Endothelial cell of umbilical vein (primary cell): ENCODE results near the gene PPAN. TPM values are rescaled to one million over a fixed set of nuclear protein-coding genes. Genes with fewer than 3 reads are reported as not detected.

Experiments used
- BruUV-seq: library from RNA; stranded (reverse); fragments of 400-500 nt; replicated peaks from 2 replicates; lab custom pipeline; 2021; lab: Mats Ljungman, UMichigan
- CTCF ChIA-PET: fragments of 300-600, 350-600 bp; sonication (Branson Sonifier 250); formaldehyde crosslinking; loops from one replicate; lab custom pipeline; 2021; ENCODE audit warnings: antibody characterized with exemption, inconsistent platforms; lab: Charles Lee
- POLR2A ChIA-PET: fragments of 300-600, 350-600 bp; sonication (Branson Sonifier 250); formaldehyde crosslinking; loops from one replicate; lab custom pipeline; 2021; ENCODE audit warnings: antibody characterized with exemption, inconsistent platforms; lab: Charles Lee
- DNase-seq: peaks from one replicate; pipeline ENCODE4 v3.0.0-alpha.2; 2011; ENCODE audit warnings: low read depth, low spot score
- FAIRE-seq: peaks from 2 replicates; lab custom pipeline; 2011; peaks lifted over from hg19 to GRCh38; lab: Jason Lieb, UNC
- H2AFZ ChIP-seq: 2 replicates; pipeline ENCODE4 v1.6.0; 2012; ENCODE audit warnings: low read depth, low read length, control low read depth, inconsistent platforms
- H3K27ac ChIP-seq: 2 replicates; pipeline ENCODE4 v1.5.1; 2011; ENCODE audit warnings: low read depth, mild to moderate bottlenecking, control low read depth, low read length, moderate library complexity; ENCODE audit not compliant: insufficient read depth
- H3K27me3 ChIP-seq, 2 experiments: 2 replicates each; pipeline versions ENCODE4 v1.6.0 to v1.6.1; 2011; ENCODE audit warnings: low read length in 2 of 2, mixed read lengths in 1 of 2; ENCODE audit not compliant: control insufficient read depth in 2 of 2, insufficient read depth in 2 of 2
- H3K36me3 ChIP-seq, 2 experiments: 2 replicates in 1 of 2; 3 replicates in 1 of 2; pipeline ENCODE4 v1.5.1; 2011; ENCODE audit warnings: low read length in 2 of 2, mild to moderate bottlenecking in 1 of 2, moderate library complexity in 1 of 2; ENCODE audit not compliant: control insufficient read depth in 2 of 2, insufficient read depth in 2 of 2; ENCODE audit errors: extremely low read depth in 1 of 2
- H3K4me1 ChIP-seq: 3 replicates; pipeline ENCODE4 v1.5.1; 2011; ENCODE audit warnings: mild to moderate bottlenecking, low read length; ENCODE audit not compliant: control insufficient read depth, insufficient read depth; ENCODE audit errors: extremely low read depth
- H3K4me2 ChIP-seq: 2 replicates; pipeline ENCODE4 v1.6.1; 2011; ENCODE audit warnings: low read length, control low read depth, mixed read lengths; ENCODE audit not compliant: insufficient read depth
- H3K4me3 ChIP-seq, 3 experiments: fragments of 200-600 bp in 1 of 3; sonication (generic), shearing (Covaris generic) in 1 of 3; replicated peaks in 1 of 3; 2 replicates each; pipeline ENCODE4 v1.5.1; 2011 to 2016; ENCODE audit warnings: control low read depth in 3 of 3, low read length in 3 of 3, mild to moderate bottlenecking in 2 of 3, inconsistent platforms in 1 of 3, low read depth in 1 of 3, moderate library complexity in 1 of 3; ENCODE audit not compliant: insufficient read depth in 1 of 3
- H3K79me2 ChIP-seq: 2 replicates; pipeline ENCODE4 v1.6.0; 2012; ENCODE audit warnings: low read length, inconsistent platforms; ENCODE audit not compliant: control insufficient read depth, insufficient read depth
- H3K9ac ChIP-seq: replicated peaks from 2 replicates; pipeline ENCODE3; 2011; ENCODE audit warnings: low read length, control low read depth; ENCODE audit not compliant: insufficient read depth; ENCODE audit errors: extremely low read depth
- H3K9me1 ChIP-seq: replicated peaks from 3 replicates; pipeline ENCODE4 v1.6.0; 2011; ENCODE audit warnings: mild to moderate bottlenecking, low read length; ENCODE audit not compliant: control insufficient read depth, insufficient read depth; ENCODE audit errors: extremely low read depth
- H3K9me3 ChIP-seq: replicated peaks from 2 replicates; pipeline ENCODE4 v1.5.1; 2012; ENCODE audit warnings: low read length, inconsistent platforms; ENCODE audit not compliant: control insufficient read depth, insufficient read depth
- H4K20me1 ChIP-seq: replicated peaks from 2 replicates; pipeline ENCODE3; 2011; ENCODE audit warnings: mild to moderate bottlenecking, low read length; ENCODE audit not compliant: control insufficient read depth, insufficient read depth; ENCODE audit errors: extremely low read depth
- EZH2 ChIP-seq: IDR thresholded peaks from 2 replicates; pipeline ENCODE4 v1.6.1; 2012; ENCODE audit warnings: borderline replicate concordance, low read depth, mild to moderate bottlenecking, moderate library complexity, low read length, inconsistent platforms; ENCODE audit not compliant: severe bottlenecking
- FOS ChIP-seq: IDR thresholded peaks from 2 replicates; pipeline ENCODE4 v1.6.1; 2011; ENCODE audit warnings: mild to moderate bottlenecking, low read length, moderate library complexity, borderline replicate concordance; ENCODE audit not compliant: insufficient read depth
- GATA2 ChIP-seq: IDR thresholded peaks from 2 replicates; pipeline ENCODE4 v1.7.0; 2011; ENCODE audit warnings: low read depth, mild to moderate bottlenecking, moderate library complexity, mixed read lengths, low read length; ENCODE audit not compliant: insufficient read length, insufficient read depth
- JUN ChIP-seq: IDR thresholded peaks from 2 replicates; pipeline ENCODE4 v1.6.1; 2011; ENCODE audit warnings: borderline replicate concordance, low read depth; ENCODE audit not compliant: insufficient read length, insufficient read depth
- MYC ChIP-seq: IDR thresholded peaks from one replicate; pipeline ENCODE4 v1.6.1; 2011; ENCODE audit warnings: mild to moderate bottlenecking, low read depth, low read length
- POLR2A ChIP-seq: IDR thresholded peaks from 2 replicates; pipeline ENCODE4 v1.6.1; 2012; ENCODE audit warnings: low read depth, mild to moderate bottlenecking, control low read depth, low read length
- POLR2AphosphoS5 ChIP-seq: IDR thresholded peaks from 2 replicates; pipeline ENCODE4 v1.6.1; 2012; ENCODE audit warnings: low read depth, mild to moderate bottlenecking, control low read depth, low read length, moderate library complexity; ENCODE audit not compliant: insufficient read depth
- dilution Hi-C: fragments of 300-500 bp; cut with MboI; formaldehyde crosslinking; loops from one replicate; pipeline ENCODE4 v1.15.0; 2019; ENCODE audit warnings: low sequenced_read_pairs; ENCODE audit not compliant: extremely low pct_ligation_motif_present
- intact Hi-C: fragments of 100-400 bp; cut with micrococcal nuclease; formaldehyde crosslinking; loops from one replicate; pipeline ENCODE4 v1.10.0; 2022
- polyA plus RNA-seq, 4 experiments: library from polyadenylated mRNA; depleted of rRNA in 3 of 4; stranded (reverse) in 3 of 4; unstranded in 1 of 4; fragments of >200 nt; gene quantifications; 2 replicates each; pipeline versions ENCODE4 v1.2.1 to v1.2.3, GENCODE V29; 2011 to 2012; ENCODE audit warnings: missing spikeins in 1 of 4
- total RNA-seq: library from RNA; stranded (reverse); gene quantifications from 2 replicates; pipeline ENCODE4 v1.2.3, GENCODE V29; 2021
- TF ChIP-seq, protein P1 (sequence below): IDR thresholded peaks from 2 replicates; pipeline ENCODE4 v1.6.1; 2011; ENCODE audit not compliant: insufficient read depth, insufficient read length
- TF ChIP-seq, protein P2 (sequence below), 2 donors: IDR thresholded peaks; 1 replicate in 1 of 2; 2 replicates in 1 of 2; pipeline ENCODE4 v1.5.1; 2011; ENCODE audit warnings: low read length in 2 of 2, mild to moderate bottlenecking in 2 of 2, moderate library complexity in 2 of 2, control low read depth in 1 of 2, inconsistent platforms in 1 of 2, low read depth in 1 of 2; ENCODE audit not compliant: insufficient read depth in 1 of 2; ENCODE audit errors: extremely low read depth in 1 of 2

The PPAN gene
- total and polyA plus RNA-seq, 2 donors (not counting 3 experiments of a cell fraction or from before 2014, with no cell fraction given), result 27.6 to 51.6 TPM

DNA sequence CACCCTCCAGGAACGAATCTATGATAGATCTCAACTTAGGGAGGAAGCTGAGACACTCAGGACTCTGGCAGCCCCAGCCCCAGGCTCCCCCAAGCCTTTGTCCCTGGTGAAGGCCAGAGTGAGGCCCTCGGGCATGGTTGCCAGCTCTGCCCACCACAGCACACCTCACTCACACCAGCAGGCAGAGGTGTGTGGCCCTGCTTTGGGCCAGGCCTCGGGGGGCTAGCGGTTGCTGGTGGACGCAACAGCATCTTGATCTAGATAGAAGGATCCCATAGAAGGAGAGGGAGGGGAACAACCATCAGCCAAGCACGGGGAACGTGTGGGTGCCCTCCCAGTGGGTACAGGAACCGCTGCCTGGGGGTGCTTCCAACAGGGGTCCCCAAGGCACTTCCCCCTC, 51.9 kb downstream of the PPAN start:
- ChIA-PET CTCF (interaction anchor here (1.1 kb wide), 1 partner anchor 92 kb away, joined by 3 read pairs; no protein-coding TSS in a partner anchor), POLR2A (no interaction called here)
- Histone ChIP-seq H3K9ac (no peak overlapping the region), H3K9me1 (no peaks in the 10 kb centered on the region), H3K4me1 (no peaks in the 10 kb centered on the region), H3K4me2 (no peak overlapping the region), H3K9me3 (no peaks in the 10 kb centered on the region), H3K4me3 (no peak overlapping the region), H3K27ac (no peak overlapping the region), H3K79me2 (no peaks in the 10 kb centered on the region), H3K36me3 (peaks cover 23 to 49% of the 10 kb centered on the region in 2 experiments), H2AFZ (no peak overlapping the region), H4K20me1 (no peaks in the 10 kb centered on the region), H3K27me3 (no peaks in the 10 kb centered on the region)
- dilution Hi-C loops (no loop called here), intact Hi-C loops (no loop called here)
- DNase-seq (no peak), FAIRE-seq (no peak)
- TF ChIP-seq, protein P1, sequence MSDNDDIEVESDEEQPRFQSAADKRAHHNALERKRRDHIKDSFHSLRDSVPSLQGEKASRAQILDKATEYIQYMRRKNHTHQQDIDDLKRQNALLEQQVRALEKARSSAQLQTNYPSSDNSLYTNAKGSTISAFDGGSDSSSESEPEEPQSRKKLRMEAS, result no peak
- TF ChIP-seq JUN, result no peak
- TF ChIP-seq, protein P2, sequence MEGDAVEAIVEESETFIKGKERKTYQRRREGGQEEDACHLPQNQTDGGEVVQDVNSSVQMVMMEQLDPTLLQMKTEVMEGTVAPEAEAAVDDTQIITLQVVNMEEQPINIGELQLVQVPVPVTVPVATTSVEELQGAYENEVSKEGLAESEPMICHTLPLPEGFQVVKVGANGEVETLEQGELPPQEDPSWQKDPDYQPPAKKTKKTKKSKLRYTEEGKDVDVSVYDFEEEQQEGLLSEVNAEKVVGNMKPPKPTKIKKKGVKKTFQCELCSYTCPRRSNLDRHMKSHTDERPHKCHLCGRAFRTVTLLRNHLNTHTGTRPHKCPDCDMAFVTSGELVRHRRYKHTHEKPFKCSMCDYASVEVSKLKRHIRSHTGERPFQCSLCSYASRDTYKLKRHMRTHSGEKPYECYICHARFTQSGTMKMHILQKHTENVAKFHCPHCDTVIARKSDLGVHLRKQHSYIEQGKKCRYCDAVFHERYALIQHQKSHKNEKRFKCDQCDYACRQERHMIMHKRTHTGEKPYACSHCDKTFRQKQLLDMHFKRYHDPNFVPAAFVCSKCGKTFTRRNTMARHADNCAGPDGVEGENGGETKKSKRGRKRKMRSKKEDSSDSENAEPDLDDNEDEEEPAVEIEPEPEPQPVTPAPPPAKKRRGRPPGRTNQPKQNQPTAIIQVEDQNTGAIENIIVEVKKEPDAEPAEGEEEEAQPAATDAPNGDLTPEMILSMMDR (IDR thresholded peaks at IDR 0.05; ENCODE audit: extremely low read depth in 1 of 2, insufficient read depth in 1 of 2, low read depth in 1 of 2, low read length in 2 of 2), result no peak
- TF ChIP-seq MYC, result no peak
- BruUV-seq, result no TSS peak

DNA sequence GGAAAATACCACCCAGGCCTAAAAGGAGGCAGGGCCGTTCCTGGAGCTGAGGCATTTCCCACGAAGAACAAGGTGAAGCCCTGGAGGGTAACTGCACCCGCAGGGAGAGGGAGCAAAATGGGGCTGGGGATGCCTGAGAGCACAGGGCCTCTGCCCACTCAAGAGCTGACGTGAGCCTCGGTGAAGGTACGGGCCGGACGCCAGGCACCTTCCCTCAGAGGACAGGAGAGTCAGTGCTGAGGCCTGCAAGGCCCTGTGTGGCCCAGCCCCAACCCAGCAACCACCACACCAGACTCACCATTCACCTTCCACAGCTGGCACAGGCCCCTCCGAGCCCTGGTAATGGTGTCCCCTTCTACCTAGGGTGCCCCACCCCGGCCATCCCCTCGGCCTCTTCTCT, 52.3 kb downstream of the PPAN start:
- no peaks in the 10 kb centered on the region for H3K79me2 ChIP-seq
- POLR2A ChIA-PET, result no interaction called here
- dilution Hi-C loops, result no loop called here
- H4K20me1 ChIP-seq, result no peaks in the 10 kb centered on the region
- no peaks in the 10 kb centered on the region for H3K4me1 ChIP-seq
- H3K9me1 ChIP-seq, result no peaks in the 10 kb centered on the region
- H2AFZ ChIP-seq, result no peak overlapping the region
- CTCF ChIA-PET, result interaction anchor here (1.1 kb wide), 1 partner anchor 92 kb away, joined by 3 read pairs; no protein-coding TSS in a partner anchor
- no peak overlapping the region for H3K9ac ChIP-seq
- H3K4me2 ChIP-seq, result no peak overlapping the region
- intact Hi-C loops, result no loop called here
- peaks cover 23 to 53% of the 10 kb centered on the region in 2 experiments for H3K36me3 ChIP-seq
- H3K27ac ChIP-seq, result no peak overlapping the region
- H3K4me3 ChIP-seq, result no peak overlapping the region
- no peaks in the 10 kb centered on the region for H3K27me3 ChIP-seq
- no peak for DNase-seq
- TF ChIP-seq, protein P1, result no peak
- TF ChIP-seq, protein P2 (IDR thresholded peaks at IDR 0.05; ENCODE audit: extremely low read depth in 1 of 2, insufficient read depth in 1 of 2, low read depth in 1 of 2, low read length in 2 of 2), result no peak
- no peak for TF ChIP-seq FOS
- TF ChIP-seq EZH2, result no peak
- no peak for TF ChIP-seq POLR2A
- TF ChIP-seq MYC, result no peak
- TF ChIP-seq JUN, result no peak
- no peak for TF ChIP-seq GATA2
- TF ChIP-seq POLR2AphosphoS5, result no peak
- BruUV-seq, result no TSS peak
- FAIRE-seq, result no peak
- H3K9me3 ChIP-seq, result no peaks in the 10 kb centered on the region
